Raji (cell line): ENCODE results near the gene DOCK4.

ENCODE experiments used
- POLR2A ChIP-seq: IDR thresholded peaks from 2 replicates; pipeline ENCODE4 v1.6.1; 2011; ENCODE audit warnings: low read depth, low read length, control low read depth; ENCODE audit not compliant: insufficient read depth

The DOCK4 gene

GRCh38 chr7:112076324-112076723 is 129.9 kb downstream of the DOCK4 start:
- TF ChIP-seq POLR2A = no peak

- no peak for TF ChIP-seq POLR2A
These were observed 131.7 kb downstream of the DOCK4 start for GRCh38 chr7:112074464-112074863.

- no peak for TF ChIP-seq POLR2A
These were observed 132.7 kb downstream of the DOCK4 start for GRCh38 chr7:112073530-112073929.

- TF ChIP-seq POLR2A = no peak
These were observed 133.5 kb downstream of the DOCK4 start for GRCh38 chr7:112072541-112073245.

GRCh38 chr7:112071856-112072255 is 134.3 kb downstream of the DOCK4 start:
- no peak for TF ChIP-seq POLR2A

GRCh38 chr7:112070674-112071256 is 135.4 kb downstream of the DOCK4 start:
- TF ChIP-seq POLR2A = no peak

GRCh38 chr7:112069879-112070321 is 136.3 kb downstream of the DOCK4 start:
- no peak for TF ChIP-seq POLR2A

- TF ChIP-seq POLR2A = no peak
These were observed 137.2 kb downstream of the DOCK4 start for GRCh38 chr7:112068967-112069366.

- no peak for TF ChIP-seq POLR2A
These were observed 138.3 kb downstream of the DOCK4 start for GRCh38 chr7:112067632-112068540.

- no peak for TF ChIP-seq POLR2A
These were observed 139.0 kb downstream of the DOCK4 start for GRCh38 chr7:112067200-112067599.

- TF ChIP-seq POLR2A = no peak
These were observed 140.4 kb downstream of the DOCK4 start for GRCh38 chr7:112065758-112066157.

GRCh38 chr7:112064627-112065385 is 141.4 kb downstream of the DOCK4 start:
- no peak for TF ChIP-seq POLR2A

- TF ChIP-seq POLR2A = no peak
These were observed 142.2 kb downstream of the DOCK4 start for GRCh38 chr7:112063974-112064373.

GRCh38 chr7:112061051-112061450 is 145.1 kb downstream of the DOCK4 start:
- no peak for TF ChIP-seq POLR2A

GRCh38 chr7:112060625-112061024 is 145.6 kb downstream of the DOCK4 start:
- TF ChIP-seq POLR2A = no peak

GRCh38 chr7:112059675-112060074 is 146.5 kb downstream of the DOCK4 start:
- no peak for TF ChIP-seq POLR2A

GRCh38 chr7:112058686-112059085 is 147.5 kb downstream of the DOCK4 start:
- no peak for TF ChIP-seq POLR2A
